NCI-H2196 treated with DMSO at 0.1 percent for 48 hours (cell line): Measurements from ENCODE around the gene MRGPRG.

Source experiments
- DNase-seq: peaks from one replicate; lab custom pipeline; 2025; ENCODE audit not compliant: unreplicated experiment; lab: John Stamatoyannopoulos, UW

The MRGPRG gene

GRCh38 chr11:3195251-3196160, 23.1 kb downstream of the MRGPRG start:
- DNase-seq = no peak

GRCh38 chr11:3194016-3194816, 24.4 kb downstream of the MRGPRG start:
- no peak for DNase-seq

- no peak for DNase-seq
These were observed 25.1 kb downstream of the MRGPRG start for GRCh38 chr11:3193373-3194015.

GRCh38 chr11:3192511-3193372, 25.9 kb downstream of the MRGPRG start:
- no peak for DNase-seq

- no peak for DNase-seq
These were observed 26.9 kb downstream of the MRGPRG start for GRCh38 chr11:3191586-3192324.

- no peak for DNase-seq
These were observed 28.0 kb downstream of the MRGPRG start for GRCh38 chr11:3190600-3190999.

GRCh38 chr11:3189886-3190583, 28.6 kb downstream of the MRGPRG start:
- DNase-seq = no peak

- DNase-seq = no peak
These were observed 29.3 kb downstream of the MRGPRG start for GRCh38 chr11:3189196-3189843.

GRCh38 chr11:3188496-3189195, 30.0 kb downstream of the MRGPRG start:
- DNase-seq = no peak

- no peak for DNase-seq
These were observed 32.3 kb downstream of the MRGPRG start for GRCh38 chr11:3186166-3186953.

- no peak for DNase-seq
These were observed 33.8 kb downstream of the MRGPRG start for GRCh38 chr11:3184732-3185347.

GRCh38 chr11:3183523-3183922, 35.1 kb downstream of the MRGPRG start:
- DNase-seq = no peak

GRCh38 chr11:3182462-3182852, 36.2 kb downstream of the MRGPRG start:
- no peak for DNase-seq

GRCh38 chr11:3181725-3182461, 36.7 kb downstream of the MRGPRG start:
- DNase-seq = no peak

- no peak for DNase-seq
These were observed 37.7 kb downstream of the MRGPRG start for GRCh38 chr11:3180869-3181268.

GRCh38 chr11:3178349-3178748, 40.3 kb downstream of the MRGPRG start:
- DNase-seq = no peak
